Peyer's patch (tissue), 4 donors: ENCODE measurements around the gene TGFBR2. TPM values are rescaled to one million over a fixed set of nuclear protein-coding genes. Genes with fewer than 3 reads are reported as not detected.

Experiments
- DNase-seq, 3 donors: peaks; one replicate each; pipeline ENCODE4 v3.0.0-alpha.2; 2017 to 2019
- H3K27ac ChIP-seq, 4 donors: fragments of 200-600 bp; sonication (generic); one replicate each; pipeline ENCODE4 v1.5.1; 2016 to 2019
- H3K27me3 ChIP-seq, 2 donors: fragments of 200-600 bp; sonication (generic); one replicate each; pipeline ENCODE4 v1.5.1; 2019
- H3K36me3 ChIP-seq, 3 donors: fragments of 200-600 bp; sonication (generic); one replicate each; pipeline ENCODE4 v1.5.1; 2016 to 2019
- H3K4me1 ChIP-seq, 4 donors: fragments of 200-600 bp; sonication (generic); one replicate each; pipeline ENCODE4 v1.5.1; 2016 to 2019
- H3K4me3 ChIP-seq, 4 donors: fragments of 200-600 bp; sonication (generic); 1 replicate in 3 of 4; 2 replicates in 1 of 4; pipeline ENCODE4 v1.5.1; 2016 to 2019; ENCODE audit warnings: mild to moderate bottlenecking in 1 of 4
- H3K9me3 ChIP-seq, 4 donors: fragments of 200-600 bp; sonication (generic); one replicate each; pipeline ENCODE4 v1.5.1; 2016 to 2019; ENCODE audit warnings: mild to moderate bottlenecking in 1 of 4
- POLR2A ChIP-seq, 2 donors: fragments of 450-650 bp; IDR thresholded peaks; one replicate each; pipeline ENCODE4 v1.5.1; 2017; ENCODE audit warnings: antibody characterized with exemption in 2 of 2, mild to moderate bottlenecking in 2 of 2, moderate library complexity in 2 of 2
- total RNA-seq, 4 donors: library from RNA; depleted of rRNA; stranded (reverse); fragments of >200 nt; gene quantifications; one replicate each; pipeline ENCODE4 v1.1.0, GENCODE V29; 2016
- TF ChIP-seq, protein P1 (sequence below), 6 experiments: fragments of 450-650 bp in 4 of 6; fragments of 200-600 bp in 2 of 6; sonication (generic) in 1 of 6; IDR thresholded peaks; one replicate each; pipeline ENCODE4 v1.5.1; 2017 to 2019; ENCODE audit warnings: antibody characterized with exemption in 6 of 6, mild to moderate bottlenecking in 3 of 6, moderate library complexity in 1 of 6

Gene TGFBR2
- total RNA-seq, 4 donors from 2014 or later: 51.8 to 127 (median 105) TPM

DNA sequence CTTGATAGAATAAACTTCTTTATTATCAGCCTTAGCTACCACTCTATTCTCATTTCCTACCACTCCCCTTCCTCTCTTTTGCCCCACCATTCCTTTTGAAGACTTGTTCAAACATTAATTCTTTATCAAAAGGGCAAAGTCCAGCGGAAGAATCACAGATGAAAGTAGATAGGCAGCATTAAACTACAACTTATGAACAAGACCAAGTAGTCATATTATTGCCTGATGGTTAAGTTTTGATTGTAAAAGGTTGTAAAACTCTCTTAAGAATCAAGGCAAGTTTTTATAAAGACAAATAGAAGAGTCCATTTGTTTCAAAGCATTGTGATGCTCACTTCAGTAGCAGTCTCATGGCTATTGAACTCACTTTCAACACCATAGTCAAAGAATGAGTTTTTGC, 22.4 kb upstream of the TGFBR2 start:
- H3K4me1 ChIP-seq: peaks cover 0 to 16% (median 0%) of the 10 kb centered on the region in 4 donors
- TF ChIP-seq POLR2A (IDR thresholded peaks at IDR 0.05): no peak
- TF ChIP-seq, protein P1, sequence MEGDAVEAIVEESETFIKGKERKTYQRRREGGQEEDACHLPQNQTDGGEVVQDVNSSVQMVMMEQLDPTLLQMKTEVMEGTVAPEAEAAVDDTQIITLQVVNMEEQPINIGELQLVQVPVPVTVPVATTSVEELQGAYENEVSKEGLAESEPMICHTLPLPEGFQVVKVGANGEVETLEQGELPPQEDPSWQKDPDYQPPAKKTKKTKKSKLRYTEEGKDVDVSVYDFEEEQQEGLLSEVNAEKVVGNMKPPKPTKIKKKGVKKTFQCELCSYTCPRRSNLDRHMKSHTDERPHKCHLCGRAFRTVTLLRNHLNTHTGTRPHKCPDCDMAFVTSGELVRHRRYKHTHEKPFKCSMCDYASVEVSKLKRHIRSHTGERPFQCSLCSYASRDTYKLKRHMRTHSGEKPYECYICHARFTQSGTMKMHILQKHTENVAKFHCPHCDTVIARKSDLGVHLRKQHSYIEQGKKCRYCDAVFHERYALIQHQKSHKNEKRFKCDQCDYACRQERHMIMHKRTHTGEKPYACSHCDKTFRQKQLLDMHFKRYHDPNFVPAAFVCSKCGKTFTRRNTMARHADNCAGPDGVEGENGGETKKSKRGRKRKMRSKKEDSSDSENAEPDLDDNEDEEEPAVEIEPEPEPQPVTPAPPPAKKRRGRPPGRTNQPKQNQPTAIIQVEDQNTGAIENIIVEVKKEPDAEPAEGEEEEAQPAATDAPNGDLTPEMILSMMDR (IDR thresholded peaks at IDR 0.05): no peak
- no peaks in the 10 kb centered on the region for H3K9me3 ChIP-seq
- no peaks in the 10 kb centered on the region for H3K36me3 ChIP-seq
- H3K27ac ChIP-seq: peak overlapping the region in 1 of 4 donors; percentile 14
- H3K27me3 ChIP-seq: no peaks in the 10 kb centered on the region
- no peak for DNase-seq
- no peak overlapping the region for H3K4me3 ChIP-seq

DNA sequence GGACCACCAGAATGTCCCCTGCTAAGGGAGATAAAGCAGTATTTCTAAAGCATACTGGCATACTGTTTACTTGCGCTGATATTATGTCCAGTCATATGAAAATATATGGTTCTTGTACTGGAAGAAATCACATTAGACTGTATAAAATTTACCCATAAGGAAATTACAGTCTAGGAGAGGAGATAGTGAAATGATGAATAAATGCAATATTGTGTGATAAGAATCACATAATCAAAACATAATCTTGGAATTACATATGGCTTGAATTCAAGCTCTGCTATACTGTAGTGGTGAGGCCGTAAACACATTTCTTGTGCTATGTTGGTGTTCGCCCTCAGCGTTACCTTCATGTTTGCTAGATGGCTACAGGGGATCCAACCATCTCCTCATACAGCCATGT, 20.7 kb upstream of the TGFBR2 start:
- no peak for DNase-seq

GRCh38 chr3:30586096-30586805, 20.1 kb upstream of the TGFBR2 start:
- Histone ChIP-seq H3K27ac (peak overlapping the region in 1 of 4 donors; percentile 38), H3K36me3 (no peaks in the 10 kb centered on the region), H3K4me1 (peaks cover 0 to 12% (median 0%) of the 10 kb centered on the region in 4 donors), H3K9me3 (no peaks in the 10 kb centered on the region), H3K27me3 (no peaks in the 10 kb centered on the region), H3K4me3 (no peak overlapping the region)
- no peak for TF ChIP-seq POLR2A (IDR thresholded peaks at IDR 0.05)
- TF ChIP-seq, protein P1 (IDR thresholded peaks at IDR 0.05): no peak
- no peak for DNase-seq

More for the DNA sequence above, 20.7 kb upstream of the TGFBR2 start:
- H3K9me3 ChIP-seq: no peaks in the 10 kb centered on the region
- H3K27me3 ChIP-seq: no peaks in the 10 kb centered on the region
- no peak overlapping the region for H3K4me3 ChIP-seq
- TF ChIP-seq, protein P1 (IDR thresholded peaks at IDR 0.05): no peak
- no peak for TF ChIP-seq POLR2A (IDR thresholded peaks at IDR 0.05)
- no peak overlapping the region for H3K27ac ChIP-seq
- H3K36me3 ChIP-seq: no peaks in the 10 kb centered on the region
- peaks cover 0 to 12% (median 0%) of the 10 kb centered on the region in 4 donors for H3K4me1 ChIP-seq

GRCh38 chr3:30586806-30587486, 19.5 kb upstream of the TGFBR2 start:
- DNase-seq: no peak
- no peaks in the 10 kb centered on the region for H3K9me3 ChIP-seq
- H3K4me1 ChIP-seq: peaks cover 0 to 12% (median 0%) of the 10 kb centered on the region in 4 donors
- no peaks in the 10 kb centered on the region for H3K27me3 ChIP-seq
- H3K36me3 ChIP-seq: no peaks in the 10 kb centered on the region
- no peak overlapping the region for H3K4me3 ChIP-seq
- H3K27ac ChIP-seq: peak overlapping the region in 1 of 4 donors; percentile 38
- TF ChIP-seq POLR2A (IDR thresholded peaks at IDR 0.05): no peak
- TF ChIP-seq, protein P1 (IDR thresholded peaks at IDR 0.05): no peak

GRCh38 chr3:30587904-30588303, 18.5 kb upstream of the TGFBR2 start:
- no peak overlapping the region for H3K4me3 ChIP-seq
- no peak overlapping the region for H3K27ac ChIP-seq
- no peak for TF ChIP-seq POLR2A (IDR thresholded peaks at IDR 0.05)
- TF ChIP-seq, protein P1 (IDR thresholded peaks at IDR 0.05): no peak

More at GRCh38 chr3:30587904-30588303, 18.5 kb upstream of the TGFBR2 start:
- Histone ChIP-seq H3K9me3 (no peaks in the 10 kb centered on the region), H3K27me3 (no peaks in the 10 kb centered on the region), H3K4me1 (peaks cover 0 to 12% (median 0%) of the 10 kb centered on the region in 4 donors), H3K36me3 (no peaks in the 10 kb centered on the region)
- DNase-seq: no peak
